Caco-2 (cell line): Measurements from ENCODE around the gene PSMD11. TPM values are rescaled to one million over a fixed set of nuclear protein-coding genes. Genes with fewer than 3 reads are reported as not detected.

ENCODE experiments used
- BruUV-seq: library from RNA; stranded (reverse); fragments of 400-500 nt; replicated peaks from 2 replicates; lab custom pipeline; 2021; lab: Mats Ljungman, UMichigan
- CTCF ChIA-PET: fragments of 300-600 bp; sonication (Branson Sonifier 250); formaldehyde crosslinking; loops from one replicate; lab custom pipeline; 2022; ENCODE audit warnings: antibody characterized with exemption; lab: Charles Lee
- POLR2A ChIA-PET: fragments of 300-600 bp; sonication (Branson Sonifier 250); formaldehyde crosslinking; loops from one replicate; lab custom pipeline; 2022; ENCODE audit warnings: antibody characterized with exemption; lab: Charles Lee
- DNase-seq, 2 experiments: peaks; one replicate each; pipeline versions ENCODE4 v3.0.0 to v3.0.0-alpha.2; 2020 to 2022
- H3K27me3 ChIP-seq: replicated peaks from 2 replicates; pipeline ENCODE4 v1.6.0; 2011; ENCODE audit warnings: low read length; ENCODE audit not compliant: control insufficient read depth, insufficient read depth
- H3K36me3 ChIP-seq: 2 replicates; pipeline ENCODE4 v1.5.1; 2011; ENCODE audit warnings: low read length; ENCODE audit not compliant: control insufficient read depth, insufficient read depth
- H3K4me1 ChIP-seq: fragments of 250-450 bp; sonication (Bioruptor Pico); 2 replicates; pipeline ENCODE4 v1.5.1; 2020; ENCODE audit warnings: mild to moderate bottlenecking
- H3K4me3 ChIP-seq: 2 replicates; pipeline ENCODE4 v1.5.1; 2011; ENCODE audit warnings: low read depth, mild to moderate bottlenecking, control low read depth, low read length
- H3K9me3 ChIP-seq: fragments of 250-450 bp; sonication (Bioruptor Pico); 2 replicates; pipeline ENCODE4 v1.5.1; 2020; ENCODE audit warnings: mild to moderate bottlenecking, moderate library complexity
- H3K27ac Mint-ChIP-seq: one replicate; pipeline ENCODE4 v1.8.0; 2022; ENCODE audit warnings: mixed read lengths; ENCODE audit not compliant: unreplicated experiment
- H3K27me3 Mint-ChIP-seq: one replicate; pipeline ENCODE4 v1.8.0; 2022; ENCODE audit warnings: mixed read lengths; ENCODE audit not compliant: insufficient read depth, unreplicated experiment
- H3K36me3 Mint-ChIP-seq: one replicate; pipeline ENCODE4 v1.8.0; 2022; ENCODE audit warnings: mild to moderate bottlenecking, mixed read lengths; ENCODE audit not compliant: insufficient read depth, unreplicated experiment
- H3K4me1 Mint-ChIP-seq: one replicate; pipeline ENCODE4 v1.8.0; 2022; ENCODE audit warnings: low read depth, mixed read lengths; ENCODE audit not compliant: unreplicated experiment
- H3K4me3 Mint-ChIP-seq: one replicate; pipeline ENCODE4 v1.8.0; 2022; ENCODE audit warnings: mild to moderate bottlenecking, moderate library complexity, mixed read lengths; ENCODE audit not compliant: unreplicated experiment
- H3K9me3 Mint-ChIP-seq: one replicate; pipeline ENCODE4 v1.8.0; 2022; ENCODE audit warnings: mixed read lengths; ENCODE audit not compliant: unreplicated experiment
- intact Hi-C: fragments of 100-400 bp; cut with micrococcal nuclease; formaldehyde crosslinking; loops from one replicate; pipeline ENCODE4 v1.10.0; 2022; ENCODE audit not compliant: unreplicated experiment
- total RNA-seq: library from RNA; stranded (reverse); gene quantifications from 2 replicates; pipeline ENCODE4 v1.2.3, GENCODE V29; 2022
- TF ChIP-seq, protein P1 (sequence below), 2 experiments: fragments of 200-600 bp in 1 of 2; IDR thresholded peaks; 1 replicate in 1 of 2; 2 replicates in 1 of 2; pipeline versions ENCODE4 v1.5.1 to v1.8.0; 2011 to 2022; ENCODE audit warnings: antibody characterized with exemption in 1 of 2, control low read depth in 1 of 2, inconsistent platforms in 1 of 2, low read depth in 1 of 2, low read length in 1 of 2, mild to moderate bottlenecking in 1 of 2, moderate library complexity in 1 of 2; ENCODE audit not compliant: insufficient read depth in 1 of 2, severe bottlenecking in 1 of 2, unreplicated experiment in 1 of 2

The PSMD11 gene
- total RNA-seq, 1 experiment from 2014 or later: 208 TPM

DNA sequence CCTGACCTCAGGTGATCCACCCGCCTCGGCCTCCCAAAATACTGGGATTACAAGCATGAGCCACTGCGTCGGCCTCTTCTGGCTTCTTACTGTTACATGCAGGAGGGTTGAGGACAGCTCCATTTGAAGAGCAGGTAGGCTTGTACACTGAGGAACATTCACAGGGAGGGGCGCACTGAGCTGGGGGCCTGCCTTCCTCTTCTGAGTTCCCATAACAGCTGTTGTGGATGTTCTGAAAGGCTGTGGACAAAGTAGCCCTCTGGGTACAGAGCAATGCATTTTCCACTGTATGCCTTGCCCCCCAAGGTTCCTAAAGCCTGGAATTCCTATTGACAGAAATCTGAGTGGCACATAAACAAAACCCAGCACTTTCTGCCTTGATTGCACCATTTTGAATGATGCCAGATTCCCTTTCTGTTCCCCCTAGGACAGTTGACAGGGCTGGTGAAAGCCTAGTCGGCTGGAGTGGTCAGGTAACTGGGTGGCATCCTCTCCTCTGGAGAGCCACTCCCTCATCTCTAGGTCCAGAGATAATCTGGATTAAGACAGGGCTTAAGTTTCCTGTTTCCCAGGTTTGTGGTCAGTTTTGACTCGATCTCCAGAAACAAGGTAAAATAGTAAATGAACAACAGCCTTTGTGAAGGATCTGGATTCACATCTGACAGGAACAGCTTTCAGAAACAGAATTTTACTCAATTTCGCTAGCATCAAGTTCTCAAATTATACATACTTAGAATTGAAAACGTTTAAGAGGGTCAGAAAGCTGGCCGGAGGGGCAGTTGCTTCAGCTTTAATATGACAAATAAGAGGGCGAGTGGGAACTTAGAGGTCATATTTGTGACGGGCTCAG, 41.2 kb downstream of the PSMD11 start:
- Histone ChIP-seq H3K4me1 (peaks cover 18% of the 10 kb centered on the region), H3K36me3 (no peaks in the 10 kb centered on the region), H3K27me3 (no peaks in the 10 kb centered on the region), H3K4me3 (peak overlapping the region; percentile 77), H3K9me3 (no peaks in the 10 kb centered on the region)
- Mint-ChIP-seq H3K4me3 (peak overlapping the region; percentile 88), H3K9me3 (no peaks in the 10 kb centered on the region), H3K36me3 (peaks cover 80% of the 10 kb centered on the region), H3K27me3 (no peaks in the 10 kb centered on the region), H3K27ac (peak overlapping the region; percentile 89), H3K4me1 (peaks cover 24% of the 10 kb centered on the region)
- CTCF ChIA-PET: interaction anchor here (0.7 kb wide), 1 partner anchor 23 kb away, joined by 4 read pairs; no protein-coding TSS in a partner anchor
- POLR2A ChIA-PET: no interaction called here
- TSS peak; percentile 78 for BruUV-seq
- intact Hi-C loops: no loop called here
- TF ChIP-seq, protein P1, sequence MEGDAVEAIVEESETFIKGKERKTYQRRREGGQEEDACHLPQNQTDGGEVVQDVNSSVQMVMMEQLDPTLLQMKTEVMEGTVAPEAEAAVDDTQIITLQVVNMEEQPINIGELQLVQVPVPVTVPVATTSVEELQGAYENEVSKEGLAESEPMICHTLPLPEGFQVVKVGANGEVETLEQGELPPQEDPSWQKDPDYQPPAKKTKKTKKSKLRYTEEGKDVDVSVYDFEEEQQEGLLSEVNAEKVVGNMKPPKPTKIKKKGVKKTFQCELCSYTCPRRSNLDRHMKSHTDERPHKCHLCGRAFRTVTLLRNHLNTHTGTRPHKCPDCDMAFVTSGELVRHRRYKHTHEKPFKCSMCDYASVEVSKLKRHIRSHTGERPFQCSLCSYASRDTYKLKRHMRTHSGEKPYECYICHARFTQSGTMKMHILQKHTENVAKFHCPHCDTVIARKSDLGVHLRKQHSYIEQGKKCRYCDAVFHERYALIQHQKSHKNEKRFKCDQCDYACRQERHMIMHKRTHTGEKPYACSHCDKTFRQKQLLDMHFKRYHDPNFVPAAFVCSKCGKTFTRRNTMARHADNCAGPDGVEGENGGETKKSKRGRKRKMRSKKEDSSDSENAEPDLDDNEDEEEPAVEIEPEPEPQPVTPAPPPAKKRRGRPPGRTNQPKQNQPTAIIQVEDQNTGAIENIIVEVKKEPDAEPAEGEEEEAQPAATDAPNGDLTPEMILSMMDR (IDR thresholded peaks at IDR 0.05; ENCODE audit: insufficient read depth in 1 of 2, low read depth in 1 of 2, low read length in 1 of 2, severe bottlenecking in 1 of 2, unreplicated experiment in 1 of 2): no peak
- no peak for DNase-seq

DNA sequence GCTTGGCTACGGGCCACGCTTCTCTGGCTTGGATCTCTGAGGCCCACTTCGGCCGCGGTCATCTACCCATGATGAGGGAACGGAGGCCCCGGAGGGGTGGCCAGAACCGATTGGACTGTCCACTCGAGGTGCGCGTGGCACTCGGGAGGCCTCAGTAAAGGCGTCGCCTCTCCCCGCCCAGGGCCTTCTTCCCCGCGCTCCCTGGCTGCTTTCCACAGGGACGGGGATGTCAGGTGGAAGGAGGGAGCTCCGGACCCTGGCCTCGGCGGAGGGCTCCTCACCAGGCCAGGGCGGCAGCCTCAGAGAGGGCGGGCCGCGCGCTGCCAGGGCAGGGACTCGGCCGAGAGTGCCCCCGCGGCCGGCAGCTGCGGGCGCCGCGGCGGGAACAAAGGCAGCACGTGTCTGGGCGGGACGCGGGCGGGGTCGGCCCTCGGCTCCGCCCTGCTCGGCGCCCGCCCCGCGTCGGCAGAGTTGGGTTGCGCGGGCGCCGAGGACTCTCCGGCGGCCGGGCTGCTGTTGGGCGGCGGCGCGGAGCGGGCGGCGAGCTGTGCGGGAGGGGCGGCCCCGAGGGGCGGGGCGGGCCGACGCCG, 41.9 kb downstream of the PSMD11 start:
- Histone ChIP-seq H3K4me3 (peak overlapping the region; percentile 77), H3K27me3 (no peaks in the 10 kb centered on the region), H3K9me3 (no peaks in the 10 kb centered on the region), H3K4me1 (peaks cover 18% of the 10 kb centered on the region), H3K36me3 (no peaks in the 10 kb centered on the region)
- ChIA-PET POLR2A (interaction anchor here (0.6 to 1.3 kb wide), 3 partner anchors 42 to 468 kb away, joined by 5 to 10 read pairs (median 7); partner anchors contain the start of gene PSMD11), CTCF (interaction anchor here (0.6 to 2.1 kb wide), 4 partner anchors 42 to 423 kb away, joined by 3 to 8 read pairs (median 3); partner anchors contain the start of gene PSMD11)
- peaks cover 75% of the 10 kb centered on the region for H3K36me3 Mint-ChIP-seq
- DNase-seq: peak; percentile 78 to 88
- peak overlapping the region; percentile 89 for H3K27ac Mint-ChIP-seq
- peak overlapping the region; percentile 88 for H3K4me3 Mint-ChIP-seq
- no peaks in the 10 kb centered on the region for H3K9me3 Mint-ChIP-seq
- intact Hi-C loops: no loop called here
- BruUV-seq: no TSS peak
- peaks cover 24% of the 10 kb centered on the region for H3K4me1 Mint-ChIP-seq
- TF ChIP-seq, protein P1 (IDR thresholded peaks at IDR 0.05; ENCODE audit: insufficient read depth in 1 of 2, low read depth in 1 of 2, low read length in 1 of 2, severe bottlenecking in 1 of 2, unreplicated experiment in 1 of 2): no peak
- no peaks in the 10 kb centered on the region for H3K27me3 Mint-ChIP-seq
